Measurements from ENCODE around the gene IQSEC1. TPM values are rescaled to one million over a fixed set of nuclear protein-coding genes. Genes with fewer than 3 reads are reported as not detected.

Gene IQSEC1
- total RNA-seq, 2 experiments from 2014 or later: 59.5 to 64.6 TPM

DNA sequence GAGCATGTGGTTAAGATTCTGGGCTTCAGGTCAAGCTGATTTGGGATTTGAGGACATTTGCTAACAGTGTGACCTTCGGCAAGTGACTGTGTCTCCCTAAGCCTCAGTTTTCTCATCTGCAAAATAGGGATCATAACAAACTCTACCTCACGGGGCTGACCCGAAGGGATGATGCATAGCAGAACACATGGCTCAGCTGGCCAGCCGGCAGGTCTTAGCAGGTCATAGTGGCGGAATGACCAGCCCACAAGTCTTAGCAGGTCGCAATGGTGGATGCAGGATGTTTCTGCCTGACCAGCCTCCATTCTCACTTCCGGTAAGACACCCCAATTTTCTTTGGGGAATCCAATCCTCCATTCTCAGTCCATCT, 63.3 kb downstream of the IQSEC1 start:
- peak overlapping the region; percentile 80 for H3K4me3 Mint-ChIP-seq
- POLR2A ChIA-PET: no interaction called here

GRCh38 chr3:13009132-13009945, 63.9 kb downstream of the IQSEC1 start:
- POLR2A ChIA-PET: no interaction called here
- H3K4me3 Mint-ChIP-seq: peak overlapping the region; percentile 80
- peaks cover 13% of the 10 kb centered on the region for H3K36me3 Mint-ChIP-seq
- ATAC-seq (ENCODE audit: low read depth): peak; percentile 21
- H3K9me3 Mint-ChIP-seq: no peaks in the 10 kb centered on the region
- H3K27ac Mint-ChIP-seq: peak overlapping the region; percentile 98
- H3K4me1 Mint-ChIP-seq: peaks cover 63% of the 10 kb centered on the region
- no peaks in the 10 kb centered on the region for H3K27me3 Mint-ChIP-seq
- peak; percentile 71 for DNase-seq

More for the DNA sequence above, 63.3 kb downstream of the IQSEC1 start:
- Mint-ChIP-seq H3K9me3 (no peaks in the 10 kb centered on the region), H3K27ac (peak overlapping the region; percentile 98), H3K27me3 (no peaks in the 10 kb centered on the region), H3K36me3 (peaks cover 11% of the 10 kb centered on the region), H3K4me1 (peaks cover 67% of the 10 kb centered on the region)
- ATAC-seq (ENCODE audit: low read depth): no peak
- no peak for DNase-seq

- DNase-seq: no peak
Measured at GRCh38 chr3:13008155-13008995, 64.9 kb downstream of the IQSEC1 start.

DNA sequence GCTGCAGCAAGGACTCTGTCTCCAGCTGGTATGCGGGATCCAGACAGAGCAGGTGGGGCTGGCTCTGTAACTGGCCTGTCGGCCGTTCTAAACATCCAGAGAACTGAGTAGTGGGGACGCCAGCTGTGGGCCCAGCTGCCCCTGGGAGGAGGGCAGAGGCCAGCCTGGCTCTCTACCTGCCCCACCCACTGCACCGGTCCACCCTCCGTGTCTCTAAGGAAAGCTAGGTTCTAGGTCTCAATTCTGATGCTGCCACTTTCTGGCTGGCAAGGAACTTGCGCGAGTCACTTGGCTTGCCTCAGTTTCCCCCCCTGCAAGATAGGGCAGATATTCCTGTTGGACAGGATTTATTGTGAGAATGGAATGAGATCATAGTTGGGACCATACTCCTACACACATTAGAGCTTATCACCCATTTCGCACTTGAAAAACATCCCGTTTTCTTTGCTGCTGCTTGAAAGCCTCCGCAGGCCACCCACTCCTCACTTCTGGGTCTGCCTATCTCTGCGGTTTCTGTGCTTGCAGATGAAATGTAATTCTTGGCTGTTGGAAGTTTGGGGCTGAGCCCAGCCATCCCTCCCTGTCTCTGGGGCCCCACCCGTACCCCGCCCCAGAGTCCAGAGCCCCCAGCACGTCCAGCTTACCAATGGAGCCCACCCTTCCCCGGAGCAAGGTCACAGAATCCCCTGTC, 65.8 kb downstream of the IQSEC1 start:
- DNase-seq: no peak
- H3K27me3 Mint-ChIP-seq: no peaks in the 10 kb centered on the region
- POLR2A ChIA-PET: interaction anchor here (1.8 kb wide), 1 partner anchor 12 kb away, joined by 4 read pairs; no protein-coding TSS in a partner anchor
- peaks cover 63% of the 10 kb centered on the region for H3K4me1 Mint-ChIP-seq
- no peak overlapping the region for H3K4me3 Mint-ChIP-seq
- H3K36me3 Mint-ChIP-seq: peaks cover 11% of the 10 kb centered on the region
- no peak overlapping the region for H3K27ac Mint-ChIP-seq
- ATAC-seq (ENCODE audit: low read depth): no peak
- no peaks in the 10 kb centered on the region for H3K9me3 Mint-ChIP-seq

More at GRCh38 chr3:13008155-13008995, 64.9 kb downstream of the IQSEC1 start:
- peaks cover 11% of the 10 kb centered on the region for H3K36me3 Mint-ChIP-seq
- no peaks in the 10 kb centered on the region for H3K27me3 Mint-ChIP-seq
- POLR2A ChIA-PET: interaction anchor here (1.8 kb wide), 1 partner anchor 13 kb away, joined by 4 read pairs; no protein-coding TSS in a partner anchor
- ATAC-seq (ENCODE audit: low read depth): no peak
- peaks cover 62% of the 10 kb centered on the region for H3K4me1 Mint-ChIP-seq
- peak overlapping the region; percentile 58 for H3K27ac Mint-ChIP-seq
- H3K4me3 Mint-ChIP-seq: no peak overlapping the region
- H3K9me3 Mint-ChIP-seq: no peaks in the 10 kb centered on the region

DNA sequence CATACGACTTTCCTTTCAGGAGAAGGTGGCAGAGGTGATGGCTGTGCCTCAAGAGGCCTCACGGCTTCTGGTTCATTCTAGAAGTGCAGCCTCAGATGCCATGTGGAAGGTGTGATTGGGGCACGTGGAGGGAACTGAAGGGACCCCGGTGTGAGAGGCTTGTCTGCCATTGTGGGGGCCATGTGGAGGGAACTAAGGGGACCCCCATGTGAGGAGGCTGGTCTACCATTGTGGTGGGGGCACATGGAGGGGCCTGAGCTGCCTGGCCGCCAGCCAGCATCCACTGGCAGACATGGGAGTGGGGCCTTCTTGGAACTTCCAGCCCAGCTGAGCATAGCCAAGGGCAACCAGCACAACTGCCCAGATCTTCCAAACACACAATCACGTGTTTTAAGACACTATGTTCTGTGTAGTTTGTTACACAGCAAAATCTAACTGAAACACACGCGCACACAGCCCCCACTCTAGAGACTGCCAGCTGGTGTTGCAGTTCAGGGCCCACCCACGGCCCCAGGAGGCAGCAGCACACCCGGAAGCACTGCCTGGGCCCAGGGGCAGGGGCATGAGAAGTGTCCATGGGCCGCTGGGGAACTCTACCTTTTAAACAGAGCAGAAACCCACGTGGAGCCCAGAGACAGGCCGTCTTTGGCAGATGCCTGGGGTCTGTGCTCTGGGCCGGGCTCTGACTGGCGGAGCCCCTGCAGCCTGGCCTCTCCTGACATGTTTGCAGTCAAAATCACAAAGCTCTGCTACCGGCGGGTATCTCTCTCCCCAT, 66.8 kb downstream of the IQSEC1 start:
- no peak for ATAC-seq (ENCODE audit: low read depth)
- H3K4me3 Mint-ChIP-seq: no peak overlapping the region
- DNase-seq: no peak
- H3K36me3 Mint-ChIP-seq: peaks cover 11% of the 10 kb centered on the region
- H3K9me3 Mint-ChIP-seq: no peaks in the 10 kb centered on the region
- H3K27ac Mint-ChIP-seq: no peak overlapping the region
- peaks cover 60% of the 10 kb centered on the region for H3K4me1 Mint-ChIP-seq
- POLR2A ChIA-PET: interaction anchor here (1.8 kb wide), 1 partner anchor 11 kb away, joined by 4 read pairs; no protein-coding TSS in a partner anchor
- H3K27me3 Mint-ChIP-seq: no peaks in the 10 kb centered on the region

GRCh38 chr3:13005301-13005700, 67.9 kb downstream of the IQSEC1 start:
- no peak overlapping the region for H3K27ac Mint-ChIP-seq
- H3K4me1 Mint-ChIP-seq: peaks cover 52% of the 10 kb centered on the region
- ATAC-seq (ENCODE audit: low read depth) (no peak), DNase-seq (peak; percentile 30)
- POLR2A ChIA-PET: interaction anchor here (1.5 kb wide), 1 partner anchor 10 kb away, joined by 6 read pairs; no protein-coding TSS in a partner anchor
- no peaks in the 10 kb centered on the region for H3K9me3 Mint-ChIP-seq
- no peaks in the 10 kb centered on the region for H3K27me3 Mint-ChIP-seq
- no peak overlapping the region for H3K4me3 Mint-ChIP-seq
- peaks cover 14% of the 10 kb centered on the region for H3K36me3 Mint-ChIP-seq

GRCh38 chr3:13004376-13004775, 68.9 kb downstream of the IQSEC1 start:
- H3K27ac Mint-ChIP-seq: no peak overlapping the region
- POLR2A ChIA-PET: interaction anchor here (1.5 kb wide), 1 partner anchor 11 kb away, joined by 6 read pairs; no protein-coding TSS in a partner anchor

GRCh38 chr3:13003608-13004007, 69.6 kb downstream of the IQSEC1 start:
- H3K4me3 Mint-ChIP-seq: no peak overlapping the region
- POLR2A ChIA-PET: no interaction called here
- H3K36me3 Mint-ChIP-seq: peaks cover 23% of the 10 kb centered on the region
- H3K27me3 Mint-ChIP-seq: no peaks in the 10 kb centered on the region
- no peaks in the 10 kb centered on the region for H3K9me3 Mint-ChIP-seq
- no peak for ATAC-seq (ENCODE audit: low read depth)
- peaks cover 51% of the 10 kb centered on the region for H3K4me1 Mint-ChIP-seq
- H3K27ac Mint-ChIP-seq: no peak overlapping the region
- no peak for DNase-seq

More at GRCh38 chr3:13004376-13004775, 68.9 kb downstream of the IQSEC1 start:
- Mint-ChIP-seq H3K36me3 (peaks cover 18% of the 10 kb centered on the region), H3K9me3 (no peaks in the 10 kb centered on the region), H3K27me3 (no peaks in the 10 kb centered on the region), H3K4me3 (no peak overlapping the region), H3K4me1 (peaks cover 50% of the 10 kb centered on the region)
- ATAC-seq (ENCODE audit: low read depth) (no peak), DNase-seq (peak; percentile 18)

GRCh38 chr3:13002398-13003124, 70.7 kb downstream of the IQSEC1 start:
- Mint-ChIP-seq H3K36me3 (peaks cover 27% of the 10 kb centered on the region), H3K4me1 (peaks cover 46% of the 10 kb centered on the region), H3K9me3 (no peaks in the 10 kb centered on the region), H3K4me3 (no peak overlapping the region), H3K27ac (peak overlapping the region; percentile 17), H3K27me3 (no peaks in the 10 kb centered on the region)
- DNase-seq (peak; percentile 4), ATAC-seq (ENCODE audit: low read depth) (peak; percentile 61)
- POLR2A ChIA-PET: no interaction called here

DNA sequence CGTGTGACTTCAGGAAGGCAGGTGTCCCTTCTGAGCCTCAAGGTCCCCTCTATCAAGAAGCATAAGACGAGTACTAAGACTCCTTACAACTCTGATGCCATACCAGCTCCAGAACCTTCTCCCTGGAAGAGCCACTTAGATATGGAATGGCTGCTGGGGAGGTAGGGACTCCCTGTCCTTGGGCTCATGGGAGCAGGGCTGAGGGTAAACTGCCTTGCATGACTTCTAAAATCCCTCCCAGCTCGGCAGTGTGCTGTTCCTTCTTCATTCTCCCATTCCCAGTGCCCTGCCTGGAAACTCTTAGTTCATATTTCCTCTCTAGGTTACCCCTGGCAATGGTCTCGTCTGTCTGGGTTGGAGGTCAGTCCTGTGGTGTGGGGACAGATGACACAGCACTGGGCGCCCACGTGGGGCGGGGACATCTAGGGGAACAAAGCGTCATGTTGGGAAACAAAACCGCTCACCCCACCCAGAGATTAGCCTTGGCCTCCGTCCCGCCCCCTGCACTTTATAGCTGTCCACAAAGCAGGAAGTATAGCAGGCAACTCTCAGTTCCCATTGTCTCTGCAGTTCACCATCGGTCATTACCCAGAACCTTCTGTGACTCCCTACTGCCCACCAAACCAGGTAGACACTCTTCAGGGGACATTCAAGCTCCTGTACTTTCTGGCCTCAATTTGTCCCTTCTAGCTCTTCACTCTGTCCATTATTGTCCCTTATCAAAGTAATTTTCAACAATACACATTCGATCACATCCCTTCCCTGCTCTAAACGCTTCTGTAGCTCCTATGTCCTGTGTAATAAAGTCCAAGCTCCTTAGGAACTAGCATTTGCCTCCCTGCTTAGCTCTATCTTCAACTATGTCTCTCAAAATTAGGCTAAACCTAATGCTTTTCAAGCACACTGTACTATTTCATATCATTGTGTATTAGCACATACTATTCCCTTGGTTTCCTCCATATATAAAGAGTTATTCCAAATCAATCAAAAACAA, 73.8 kb downstream of the IQSEC1 start:
- POLR2A ChIA-PET: interaction anchor here (0.7 kb wide), 1 partner anchor 13 kb away, joined by 3 read pairs; no protein-coding TSS in a partner anchor

GRCh38 chr3:12998648-12999047, 74.6 kb downstream of the IQSEC1 start:
- no peak for DNase-seq
- POLR2A ChIA-PET: no interaction called here
- peak overlapping the region; percentile 22 for H3K27ac Mint-ChIP-seq

More for the DNA sequence above, 73.8 kb downstream of the IQSEC1 start:
- DNase-seq (no peak), ATAC-seq (ENCODE audit: low read depth) (no peak)
- Mint-ChIP-seq H3K4me1 (peaks cover 39% of the 10 kb centered on the region), H3K9me3 (no peaks in the 10 kb centered on the region), H3K4me3 (no peak overlapping the region), H3K27ac (no peak overlapping the region), H3K27me3 (no peaks in the 10 kb centered on the region), H3K36me3 (peaks cover 32% of the 10 kb centered on the region)

More at GRCh38 chr3:12998648-12999047, 74.6 kb downstream of the IQSEC1 start:
- H3K4me1 Mint-ChIP-seq: peaks cover 37% of the 10 kb centered on the region
- H3K9me3 Mint-ChIP-seq: no peaks in the 10 kb centered on the region
- no peak for ATAC-seq (ENCODE audit: low read depth)
- H3K27me3 Mint-ChIP-seq: no peaks in the 10 kb centered on the region
- H3K4me3 Mint-ChIP-seq: no peak overlapping the region
- H3K36me3 Mint-ChIP-seq: peaks cover 31% of the 10 kb centered on the region
